HG02642 (cell line): Measurements from ENCODE around the gene SLC7A14.

Experiments used
- ATAC-seq: cut with Tn5 transposase; IDR thresholded peaks from one replicate; pipeline ENCODE4 v1.9.1; 2021; ENCODE audit warnings: mild to moderate bottlenecking; ENCODE audit not compliant: unreplicated experiment, poor library complexity

SLC7A14 gene

GRCh38 chr3:170410428-170411029 lies 175.3 kb downstream of the SLC7A14 start:
- ATAC-seq, result no peak
